Esophagus (tissue), 2 donors: ENCODE results near the gene LGALS16. TPM values are rescaled to one million over a fixed set of nuclear protein-coding genes. Genes with fewer than 3 reads are reported as not detected.
"Not testable (repeated sequence)": the region's sequence is repeated elsewhere in the genome, so short reads cannot be mapped to it uniquely, and the experiment has no call there.

Experiments
- H3K27ac ChIP-seq, 2 donors: one replicate each; pipeline ENCODE4 v1.5.1; 2013; ENCODE audit warnings: low read depth in 2 of 2, mild to moderate bottlenecking in 2 of 2, inconsistent platforms in 1 of 2, low read length in 1 of 2, moderate library complexity in 1 of 2
- H3K27me3 ChIP-seq, 2 donors: one replicate each; pipeline ENCODE4 v1.6.1; 2013; ENCODE audit warnings: low read length in 2 of 2, control low read depth in 1 of 2, mild to moderate bottlenecking in 1 of 2; ENCODE audit not compliant: insufficient read depth in 2 of 2, control insufficient read depth in 1 of 2
- H3K36me3 ChIP-seq, 2 donors: one replicate each; pipeline ENCODE4 v1.6.1; 2013; ENCODE audit warnings: low read length in 1 of 2; ENCODE audit not compliant: control insufficient read depth in 2 of 2, insufficient read depth in 2 of 2
- H3K4me1 ChIP-seq, 2 donors: one replicate each; pipeline ENCODE4 v1.6.1; 2013; ENCODE audit warnings: low read length in 1 of 2; ENCODE audit not compliant: control insufficient read depth in 2 of 2, insufficient read depth in 2 of 2
- H3K4me3 ChIP-seq, 2 donors: one replicate each; pipeline ENCODE4 v1.5.1; 2013; ENCODE audit warnings: low read length in 2 of 2, mild to moderate bottlenecking in 2 of 2, low read depth in 1 of 2, moderate library complexity in 1 of 2
- H3K9me3 ChIP-seq, 2 donors: one replicate each; pipeline ENCODE4 v1.6.1; 2013; ENCODE audit warnings: mild to moderate bottlenecking in 2 of 2, low read depth in 1 of 2, low read length in 1 of 2, moderate library complexity in 1 of 2; ENCODE audit not compliant: control insufficient read depth in 2 of 2, insufficient read depth in 1 of 2
- WGBS, 2 donors: extraction: QIAGEN DNeasy Blood & Tissue Kit; methylation state at CpG; one replicate each; pipeline ENCODE4 v1.1.7; 2013; 5-methylcytosine and 5-hydroxymethylcytosine counted together
- polyA plus RNA-seq, 2 donors: library from polyadenylated mRNA; stranded (reverse); fragments of 200-250 nt; gene quantifications; one replicate each; pipeline ENCODE4 v1.2.3, GENCODE V29; 2013
- donor health status: healthy with polysubstance abuse.
- donor health status: Bipolar disorder and iron deficiency.

LGALS16 gene, protein sequence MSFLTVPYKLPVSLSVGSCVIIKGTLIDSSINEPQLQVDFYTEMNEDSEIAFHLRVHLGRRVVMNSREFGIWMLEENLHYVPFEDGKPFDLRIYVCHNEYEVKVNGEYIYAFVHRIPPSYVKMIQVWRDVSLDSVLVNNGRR
- not detected for polyA plus RNA-seq

DNA sequence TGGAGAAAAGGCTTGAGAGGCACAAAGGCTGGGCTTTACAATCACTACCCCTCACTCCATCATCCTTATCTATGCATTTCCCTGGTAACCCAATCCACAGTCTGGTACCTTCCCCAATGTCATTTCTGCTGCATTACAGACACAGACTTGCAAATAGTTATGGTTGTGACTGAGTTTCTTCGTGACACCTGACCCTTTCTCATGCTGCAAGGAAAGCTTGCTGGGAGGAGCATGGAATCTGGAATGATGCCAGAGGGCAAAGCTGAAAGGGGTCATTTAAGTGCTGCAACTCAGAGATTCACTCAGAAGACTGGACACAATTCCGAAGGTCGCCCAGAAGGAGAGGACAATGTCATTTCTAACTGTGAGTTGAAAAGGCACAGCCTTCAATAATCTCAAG is at the start of gene LGALS16:
Gene LGALS16, plus strand, starts transcription at position 301 of the 400 bp plus-strand sequence. Its CDS starts 49 bp downstream, at position 350.
- WGBS, 2 donors: 58% methylated on average over 3 of the region's 3 CpGs
- no peaks in the 10 kb centered on the region for H3K4me1 ChIP-seq
- no peaks in the 10 kb centered on the region for H3K27me3 ChIP-seq

DNA sequence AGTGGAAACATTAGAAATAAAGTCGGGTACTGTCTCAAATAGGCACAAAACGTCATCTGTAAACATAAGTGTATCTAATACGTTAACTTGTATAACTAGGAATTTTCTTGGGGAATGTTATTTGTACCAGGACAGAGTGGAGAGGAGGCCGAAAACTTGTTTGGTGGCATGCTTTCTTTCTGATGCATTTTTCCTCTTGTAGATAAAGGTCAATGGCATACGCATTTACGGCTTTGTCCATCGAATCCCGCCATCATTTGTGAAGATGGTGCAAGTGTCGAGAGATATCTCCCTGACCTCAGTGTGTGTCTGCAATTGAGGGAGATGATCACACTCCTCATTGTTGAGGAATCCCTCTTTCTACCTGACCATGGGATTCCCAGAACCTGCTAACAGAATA is 48.7 kb upstream of the LGALS16 start:
- Histone ChIP-seq H3K27ac (no peak overlapping the region), H3K4me1 (no peaks in the 10 kb centered on the region), H3K36me3 (no peaks in the 10 kb centered on the region), H3K27me3 (no peaks in the 10 kb centered on the region), H3K9me3 (peaks cover 0 to 2% of the 10 kb centered on the region in 2 donors), H3K4me3 (no peak overlapping the region)
- 86 to 87% methylated on average over 9 of the region's 9 CpGs for WGBS, 2 donors

More for the DNA sequence above, at the start of gene LGALS16:
- H3K9me3 ChIP-seq: no peaks in the 10 kb centered on the region
- no peak within 1 kb of the TSS for H3K27ac ChIP-seq
- no peak within 1 kb of the TSS for H3K4me3 ChIP-seq
- H3K36me3 ChIP-seq: no peaks in the 10 kb centered on the region

DNA sequence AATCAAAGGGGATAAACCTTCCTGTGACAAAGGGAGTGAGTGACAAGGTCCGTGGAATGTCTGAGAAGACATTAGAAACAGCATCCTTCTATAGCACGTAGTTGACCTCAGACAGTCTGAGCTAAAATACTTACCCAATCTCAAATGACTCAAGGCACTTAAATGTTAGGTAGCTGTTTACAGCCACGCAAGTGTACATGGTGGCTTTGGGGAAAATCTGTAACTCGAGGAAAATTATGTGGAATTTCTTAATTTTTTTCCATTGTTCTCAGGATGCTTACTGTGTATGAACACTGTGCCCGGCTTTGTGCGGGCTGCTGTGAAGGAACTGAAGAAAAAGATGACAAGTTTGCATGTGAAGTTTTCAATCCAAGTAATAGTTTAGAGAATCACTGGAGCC is 48.2 kb upstream of the LGALS16 start:
- Histone ChIP-seq H3K4me1 (no peaks in the 10 kb centered on the region), H3K27ac (no peak overlapping the region), H3K36me3 (no peaks in the 10 kb centered on the region), H3K9me3 (peaks cover 0 to 2% of the 10 kb centered on the region in 2 donors), H3K27me3 (no peaks in the 10 kb centered on the region), H3K4me3 (no peak overlapping the region)
- 67 to 74% methylated on average over 6 of the region's 6 CpGs for WGBS, 2 donors

DNA sequence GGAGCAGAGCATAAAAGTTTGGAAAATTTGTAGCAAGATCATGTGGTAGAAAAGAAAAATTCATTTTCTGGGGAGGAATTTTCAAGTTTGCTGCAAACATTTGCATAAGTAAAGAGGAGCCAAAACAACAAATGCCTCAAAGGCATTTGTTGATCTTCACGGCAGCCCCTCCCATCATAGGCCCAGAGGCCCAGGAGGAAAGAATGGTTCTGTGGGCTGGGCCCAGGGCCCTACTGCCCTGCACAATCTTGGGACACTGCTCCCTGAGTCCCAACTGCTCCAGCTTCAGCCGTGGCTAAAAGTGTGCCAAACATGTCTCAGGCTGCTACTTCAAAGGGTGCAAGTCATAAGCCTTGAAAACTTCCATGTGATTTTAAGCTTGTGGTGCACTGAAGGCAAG is 42.1 kb upstream of the LGALS16 start:
- Histone ChIP-seq H3K27me3 (no peaks in the 10 kb centered on the region), H3K4me3 (no peak overlapping the region), H3K4me1 (no peaks in the 10 kb centered on the region), H3K27ac (no peak overlapping the region), H3K9me3 (peaks cover 0 to 3% of the 10 kb centered on the region in 2 donors), H3K36me3 (no peaks in the 10 kb centered on the region)
- WGBS, 2 donors: 54 to 60% methylated on average over 2 of the region's 2 CpGs

DNA sequence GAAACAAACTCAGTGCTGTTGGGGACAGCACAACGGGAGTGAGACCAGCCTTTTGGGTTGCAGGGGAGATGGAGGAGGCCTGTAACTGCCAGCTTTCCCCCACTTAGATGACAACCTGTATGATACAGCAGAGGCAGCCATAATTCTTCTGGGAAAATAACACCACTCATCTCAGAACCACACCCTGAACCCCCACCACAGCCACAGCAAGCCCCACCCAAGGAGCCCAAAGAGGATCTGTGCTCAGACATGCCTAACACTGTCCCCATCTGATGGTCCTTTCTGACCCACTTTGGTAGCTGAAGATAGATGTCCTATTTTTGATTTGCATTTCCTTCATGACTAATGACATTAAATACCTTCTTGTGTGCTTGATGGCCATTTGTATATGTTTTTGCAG is 38.0 kb upstream of the LGALS16 start:
- WGBS, 2 donors: 41 to 55% methylated on average over 1 of the region's 1 CpG

GRCh38 chr19:39623946-39624345 is 31.8 kb upstream of the LGALS16 start:
- Histone ChIP-seq H3K36me3 (no peaks in the 10 kb centered on the region), H3K4me1 (no peaks in the 10 kb centered on the region), H3K4me3 (no peak overlapping the region), H3K27ac (no peak overlapping the region), H3K9me3 (no peaks in the 10 kb centered on the region), H3K27me3 (no peaks in the 10 kb centered on the region)
- 20 to 26% methylated on average over 5 of the region's 5 CpGs for WGBS, 2 donors

More for the DNA sequence above, 38.0 kb upstream of the LGALS16 start:
- no peak overlapping the region for H3K27ac ChIP-seq
- H3K27me3 ChIP-seq: no peaks in the 10 kb centered on the region
- no peaks in the 10 kb centered on the region for H3K36me3 ChIP-seq
- H3K4me3 ChIP-seq: no peak overlapping the region
- H3K4me1 ChIP-seq: no peaks in the 10 kb centered on the region
- peaks cover 0 to 3% of the 10 kb centered on the region in 2 donors for H3K9me3 ChIP-seq

GRCh38 chr19:39627631-39628030 is 28.1 kb upstream of the LGALS16 start:
- H3K9me3 ChIP-seq, H3K4me3 ChIP-seq, H3K27ac ChIP-seq, H3K27me3 ChIP-seq, H3K36me3 ChIP-seq, H3K4me1 ChIP-seq: not testable (repeated sequence)
- WGBS, 2 donors: 50 to 52% methylated on average over 2 of the region's 2 CpGs

DNA sequence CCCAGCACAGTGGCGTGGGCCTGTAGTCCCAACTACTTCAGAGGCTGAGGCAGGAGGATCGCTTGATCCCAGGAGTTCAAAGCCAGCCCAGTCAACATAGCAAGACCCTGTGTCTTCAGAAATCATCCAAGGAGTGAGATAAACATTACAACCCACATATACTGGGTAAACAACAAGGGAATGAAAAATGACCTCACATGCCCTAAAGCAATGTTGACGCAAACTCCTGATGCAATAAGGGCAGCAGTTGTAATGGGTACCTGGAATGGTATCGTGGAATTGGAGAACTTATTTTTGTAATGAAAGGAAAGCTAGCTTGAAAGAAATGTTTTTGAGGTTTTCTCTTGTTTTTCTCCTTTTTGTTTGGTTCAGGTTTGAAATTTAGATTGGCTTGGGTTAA is 24.5 kb upstream of the LGALS16 start:
- no peaks in the 10 kb centered on the region for H3K9me3 ChIP-seq
- no peaks in the 10 kb centered on the region for H3K36me3 ChIP-seq
- no peak overlapping the region for H3K4me3 ChIP-seq
- no peaks in the 10 kb centered on the region for H3K27me3 ChIP-seq
- 56 to 63% methylated on average over 4 of the region's 4 CpGs for WGBS, 2 donors
- no peak overlapping the region for H3K27ac ChIP-seq
- no peaks in the 10 kb centered on the region for H3K4me1 ChIP-seq

GRCh38 chr19:39631626-39632025 is 24.1 kb upstream of the LGALS16 start:
- no peaks in the 10 kb centered on the region for H3K36me3 ChIP-seq
- no peaks in the 10 kb centered on the region for H3K27me3 ChIP-seq
- WGBS, 2 donors: 53 to 67% methylated on average over 6 of the region's 6 CpGs
- H3K9me3 ChIP-seq: no peaks in the 10 kb centered on the region
- H3K27ac ChIP-seq: no peak overlapping the region
- no peak overlapping the region for H3K4me3 ChIP-seq
- no peaks in the 10 kb centered on the region for H3K4me1 ChIP-seq

DNA sequence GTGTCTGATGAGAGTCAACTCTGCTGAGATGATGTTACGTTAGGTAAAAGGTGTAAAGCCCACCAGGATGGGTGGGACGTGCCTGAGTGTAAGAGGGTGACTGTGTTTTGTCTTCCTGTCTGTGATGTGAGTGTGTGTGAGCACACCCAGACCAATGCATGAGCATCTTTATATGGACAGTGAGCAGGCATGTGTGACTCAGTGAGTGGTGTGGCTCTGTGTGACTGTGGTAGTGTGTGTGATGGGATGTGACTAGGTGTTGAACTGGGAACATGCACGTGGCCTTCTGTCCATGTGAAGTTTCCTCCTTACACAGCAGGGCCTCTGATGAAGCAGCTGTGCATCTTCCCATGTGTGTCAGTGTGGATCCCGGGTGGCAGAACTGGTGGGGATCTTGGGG is 17.8 kb upstream of the LGALS16 start:
- Histone ChIP-seq H3K36me3 (no peaks in the 10 kb centered on the region), H3K4me1 (no peaks in the 10 kb centered on the region), H3K27ac (no peak overlapping the region), H3K4me3 (no peak overlapping the region), H3K9me3 (no peaks in the 10 kb centered on the region), H3K27me3 (no peaks in the 10 kb centered on the region)
- 54 to 61% methylated on average over 4 of the region's 4 CpGs for WGBS, 2 donors
